Gastroesophageal sphincter (tissue), 2 donors: Measurements from ENCODE around the gene TMEM175.

Source experiments
- EP300 ChIP-seq: sonication (generic); formaldehyde crosslinking; IDR thresholded peaks from one replicate; pipeline ENCODE4 v1.6.1; 2017; ENCODE audit warnings: antibody characterized with exemption, mild to moderate bottlenecking
- POLR2A ChIP-seq, 2 donors: fragments of 450-650 bp; IDR thresholded peaks; one replicate each; pipeline ENCODE4 v1.6.1; 2017; ENCODE audit warnings: antibody characterized with exemption in 2 of 2, mild to moderate bottlenecking in 2 of 2, moderate library complexity in 1 of 2

- TF ChIP-seq EP300: no peak
- TF ChIP-seq POLR2A (IDR thresholded peaks at IDR 0.05): no peak
Measured at GRCh38 chr4:900073-900472, 32.2 kb upstream of the TMEM175 start.
